H1 (cell line): Measurements from ENCODE around the gene ADAMTS15. TPM values are rescaled to one million over a fixed set of nuclear protein-coding genes. Genes with fewer than 3 reads are reported as not detected.

ENCODE experiments used
- CTCF ChIA-PET: fragments of 300-600 bp; sonication (Branson Sonifier 250); formaldehyde crosslinking; loops from one replicate; lab custom pipeline; 2021; ENCODE audit not compliant: partially characterized antibody; lab: Charles Lee
- POLR2A ChIA-PET: fragments of 300-600 bp; sonication (Branson Sonifier 250); formaldehyde crosslinking; loops from one replicate; lab custom pipeline; 2021; ENCODE audit warnings: inconsistent platforms; ENCODE audit not compliant: partially characterized antibody; lab: Charles Lee
- DNase-seq, 2 experiments: peaks; one replicate each; pipeline versions ENCODE4 v3.0.0 to v3.0.0-alpha.2; 2010 to 2022; ENCODE audit warnings: low spot score in 2 of 2, low read depth in 1 of 2, mixed read lengths in 1 of 2
- FAIRE-seq: peaks from 2 replicates; lab custom pipeline; 2011; peaks lifted over from hg19 to GRCh38; lab: Jason Lieb, UNC
- H2AFZ ChIP-seq: 2 replicates; pipeline ENCODE4 v1.8.1; 2012; ENCODE audit warnings: low read length, inconsistent platforms
- H2AK5ac ChIP-seq: 2 replicates; pipeline ENCODE4 v1.6.1; 2013; ENCODE audit warnings: low read depth, low read length
- H2BK120ac ChIP-seq: replicated peaks from 2 replicates; pipeline ENCODE3; 2013; ENCODE audit warnings: low read depth, low read length, inconsistent platforms
- H2BK12ac ChIP-seq: 2 replicates; pipeline ENCODE4 v1.6.1; 2013; ENCODE audit warnings: low read depth, low read length
- H2BK15ac ChIP-seq: 2 replicates; pipeline ENCODE4 v1.6.1; 2013; ENCODE audit warnings: low read length
- H2BK20ac ChIP-seq: 2 replicates; pipeline ENCODE4 v1.6.1; 2013; ENCODE audit warnings: low read length
- H2BK5ac ChIP-seq: 2 replicates; pipeline ENCODE4 v1.6.1; 2013; ENCODE audit warnings: low read depth, low read length
- H3K14ac ChIP-seq: 2 replicates; pipeline ENCODE4 v1.6.1; 2013; ENCODE audit warnings: inconsistent platforms; ENCODE audit not compliant: insufficient read length
- H3K18ac ChIP-seq: 2 replicates; pipeline ENCODE4 v1.6.1; 2013; ENCODE audit warnings: low read length; ENCODE audit errors: extremely low read depth
- H3K23ac ChIP-seq: 2 replicates; pipeline ENCODE4 v1.6.1; 2013; ENCODE audit warnings: inconsistent platforms; ENCODE audit not compliant: insufficient read length
- H3K23me2 ChIP-seq: 2 replicates; pipeline ENCODE4 v1.6.1; 2013; ENCODE audit warnings: low read depth, low read length
- H3K27ac ChIP-seq: 2 replicates; pipeline ENCODE4 v1.6.1; 2011; ENCODE audit warnings: low read depth, low read length, inconsistent platforms
- H3K27me3 ChIP-seq, 4 experiments: replicated peaks in 1 of 4; 1 replicate in 1 of 4; 2 replicates in 3 of 4; pipeline versions ENCODE4 v1.6.1 to v1.8.1; 2011 to 2013; ENCODE audit warnings: low read length in 3 of 4, mild to moderate bottlenecking in 3 of 4, inconsistent platforms in 2 of 4, mixed read lengths in 2 of 4, moderate library complexity in 1 of 4; ENCODE audit not compliant: control insufficient read depth in 3 of 4, insufficient read depth in 3 of 4; ENCODE audit errors: extremely low read depth in 1 of 4
- H3K36me3 ChIP-seq, 4 experiments: 2 replicates each; pipeline versions ENCODE4 v1.6.1 to v1.8.1; 2011 to 2013; ENCODE audit warnings: mild to moderate bottlenecking in 4 of 4, low read length in 3 of 4, moderate library complexity in 2 of 4, control low read depth in 1 of 4, inconsistent platforms in 1 of 4; ENCODE audit not compliant: insufficient read depth in 4 of 4, control insufficient read depth in 2 of 4
- H3K4ac ChIP-seq: replicated peaks from 2 replicates; pipeline ENCODE3; 2013; ENCODE audit warnings: low read length, low read depth, mixed read lengths, inconsistent platforms; ENCODE audit not compliant: insufficient read length
- H3K4me1 ChIP-seq, 4 experiments: replicated peaks in 1 of 4; 1 replicate in 1 of 4; 2 replicates in 3 of 4; pipeline versions ENCODE4 v1.6.1 to v1.8.1; 2011 to 2013; ENCODE audit warnings: low read length in 3 of 4, inconsistent platforms in 2 of 4, mixed read lengths in 1 of 4; ENCODE audit not compliant: insufficient read depth in 4 of 4, control insufficient read depth in 3 of 4
- H3K4me2 ChIP-seq, 2 experiments: 2 replicates each; pipeline versions ENCODE4 v1.6.1 to v1.8.1; 2011 to 2013; ENCODE audit warnings: low read depth in 2 of 2, low read length in 2 of 2, control low read depth in 1 of 2, inconsistent platforms in 1 of 2, mild to moderate bottlenecking in 1 of 2; ENCODE audit not compliant: insufficient read depth in 1 of 2
- H3K4me3 ChIP-seq, 4 experiments: fragments of 200-600, 300-600 bp in 1 of 4; sonication (generic), shearing (Covaris generic), sonication (Bioruptor Twin) in 1 of 4; 2 replicates each; pipeline versions ENCODE4 v1.5.1 to v1.8.1; 2011 to 2016; ENCODE audit warnings: low read length in 4 of 4, low read depth in 3 of 4, control low read depth in 2 of 4, inconsistent platforms in 2 of 4, mild to moderate bottlenecking in 2 of 4, mixed read lengths in 1 of 4, moderate library complexity in 1 of 4; ENCODE audit not compliant: insufficient read depth in 2 of 4; ENCODE audit errors: extremely low read depth in 1 of 4
- H3K56ac ChIP-seq: replicated peaks from 2 replicates; pipeline ENCODE3; 2013; ENCODE audit warnings: low read depth, mild to moderate bottlenecking, mixed read lengths, low read length, inconsistent platforms; ENCODE audit not compliant: insufficient read length
- H3K79me1 ChIP-seq: 2 replicates; pipeline ENCODE4 v1.6.1; 2013; ENCODE audit warnings: low read depth, low read length, control low read depth
- H3K79me2 ChIP-seq, 2 experiments: 2 replicates each; pipeline versions ENCODE4 v1.6.1 to v1.8.1; 2012 to 2013; ENCODE audit warnings: low read length in 2 of 2, mild to moderate bottlenecking in 2 of 2, inconsistent platforms in 1 of 2; ENCODE audit not compliant: insufficient read depth in 2 of 2, control insufficient read depth in 1 of 2
- H3K9ac ChIP-seq, 4 experiments: replicated peaks in 1 of 4; 1 replicate in 1 of 4; 2 replicates in 3 of 4; pipeline versions ENCODE4 v1.6.1 to v1.8.1; 2011 to 2013; ENCODE audit warnings: low read depth in 3 of 4, low read length in 3 of 4, control low read depth in 2 of 4, mild to moderate bottlenecking in 2 of 4, moderate library complexity in 2 of 4, inconsistent platforms in 1 of 4; ENCODE audit errors: extremely low read depth in 1 of 4
- H3K9me3 ChIP-seq, 2 experiments: 2 replicates each; pipeline versions ENCODE4 v1.6.1 to v1.8.1; 2012 to 2013; ENCODE audit warnings: mild to moderate bottlenecking in 2 of 2, moderate library complexity in 2 of 2, control low read depth in 1 of 2, inconsistent platforms in 1 of 2, low read depth in 1 of 2, low read length in 1 of 2, mixed read lengths in 1 of 2; ENCODE audit not compliant: insufficient read depth in 2 of 2
- H4K20me1 ChIP-seq, 2 experiments: replicated peaks in 1 of 2; 2 replicates each; pipeline versions ENCODE3 to v1.8.1; 2011 to 2013; ENCODE audit warnings: inconsistent platforms in 2 of 2, low read length in 2 of 2, mild to moderate bottlenecking in 1 of 2; ENCODE audit not compliant: insufficient read depth in 2 of 2, control insufficient read depth in 1 of 2
- H4K5ac ChIP-seq: 2 replicates; pipeline ENCODE4 v1.6.1; 2013; ENCODE audit warnings: low read length, low read depth, mixed read lengths, inconsistent platforms; ENCODE audit not compliant: insufficient read length
- H4K8ac ChIP-seq: 2 replicates; pipeline ENCODE4 v1.8.0; 2013; ENCODE audit warnings: mild to moderate bottlenecking, moderate library complexity, low read length, inconsistent platforms; ENCODE audit not compliant: insufficient read depth; ENCODE audit errors: extremely low read depth
- H4K91ac ChIP-seq: replicated peaks from 2 replicates; pipeline ENCODE3; 2013; ENCODE audit warnings: low read length, mixed read lengths, inconsistent platforms; ENCODE audit not compliant: insufficient read length
- WGBS, 2 experiments: shearing (Covaris generic) in 1 of 2; methylation state at CpG; one replicate each; pipeline versions ENCODE4 v1.1.6 to v1.1.7; 2013 to 2015; ENCODE audit warnings: low lambda C conversion rate in 2 of 2, mixed read lengths in 2 of 2, inconsistent platforms in 1 of 2, low coverage in 1 of 2, missing lambda C conversion rate in 1 of 2; ENCODE audit not compliant: insufficient replicate concordance in 2 of 2, insufficient coverage in 1 of 2, insufficient read length in 1 of 2; ENCODE audit errors: extremely low coverage in 1 of 2, missing lambda C conversion rate in 1 of 2; 5-methylcytosine and 5-hydroxymethylcytosine counted together
- polyA plus RNA-seq, 7 experiments: library from polyadenylated mRNA; depleted of rRNA in 3 of 7; stranded (reverse) in 5 of 7; unstranded in 2 of 7; fragments of >200 nt in 5 of 7; fragments of 200-250 nt in 2 of 7; gene quantifications; 1 replicate in 5 of 7; 2 replicates in 1 of 7; 4 replicates in 1 of 7; pipeline versions ENCODE4 v1.2.1 to v1.2.3, GENCODE V29; 2011 to 2013; ENCODE audit warnings: missing spikeins in 2 of 7, mixed read lengths in 2 of 7
- total RNA-seq: library from RNA; stranded (reverse); fragmentation: NEBNext Ultra II Directional; extraction: Animal tissue kit (Norgen Biotek cat#: 25700); gene quantifications from 2 replicates; pipeline ENCODE4 v1.2.1, GENCODE V29; 2021
- TF ChIP-seq, protein P1 (sequence below): IDR thresholded peaks from 2 replicates; pipeline ENCODE4 v1.6.1; 2012; ENCODE audit warnings: inconsistent platforms
- TF ChIP-seq, protein P2 (sequence below): IDR thresholded peaks from 2 replicates; pipeline ENCODE4 v1.6.1; 2012; ENCODE audit warnings: low read length, inconsistent platforms

The ADAMTS15 gene
- total and polyA plus RNA-seq, 2 of the 8 experiments (the other 6 are each of a cell fraction or from before 2014, with no cell fraction given) = 1.7 to 4.7 TPM

GRCh38 chr11:130428316-130429119 lies 19.9 kb upstream of the ADAMTS15 start, which contains the start of gene ADAMTS8:
ADAMTS8 (minus strand) TSS chr11:130428609; CDS start chr11:130428286, 323 bp downstream.
- H3K4me3 ChIP-seq = peak within 1 kb of the TSS; percentile 40 to 71 (median 44)
- H3K27me3 ChIP-seq = peaks cover 2 to 38% (median 37%) of the 10 kb centered on the region in 4 experiments
- no peak within 1 kb of the TSS for H2BK120ac ChIP-seq
- H3K79me2 ChIP-seq = no peaks in the 10 kb centered on the region
- peaks cover 9% of the 10 kb centered on the region; the same call in 1 of the 2 replicates for H3K23me2 ChIP-seq
- WGBS, 2 experiments = 11% methylated on average over 34 of the region's 64 CpGs; no CpG with 5 or more reads in 1 of the 2 experiments
- peak within 1 kb of the TSS; percentile 36 for H3K4ac ChIP-seq
- peak within 1 kb of the TSS; percentile 34; the same call in 1 of the 2 replicates for H2BK20ac ChIP-seq
- H4K5ac ChIP-seq = no peak within 1 kb of the TSS
- no peaks in the 10 kb centered on the region for H4K20me1 ChIP-seq
- no peaks in the 10 kb centered on the region; the same call in 1 of the 2 replicates for H3K79me1 ChIP-seq
- H3K9ac ChIP-seq = peak within 1 kb of the TSS in 2 of 4 experiments; percentile 24 to 44; a peak in 3 of 7 replicates
- FAIRE-seq = no peak
- H3K4me2 ChIP-seq = peak within 1 kb of the TSS; percentile 71 to 74
- H3K9me3 ChIP-seq = no peaks in the 10 kb centered on the region
- H4K8ac ChIP-seq = peak within 1 kb of the TSS; percentile 60
- peak within 1 kb of the TSS; percentile 5; the same call in 1 of the 2 replicates for H2AFZ ChIP-seq
- ChIA-PET CTCF (interaction anchor here (0.6 to 21.7 kb wide), 10 partner anchors 9 to 468 kb away, joined by 3 to 521 read pairs (median 10); partner anchors contain the start of gene ADAMTS15), POLR2A (interaction anchor here (1.0 to 1.2 kb wide), 3 partner anchors 9 to 437 kb away, joined by 3 read pairs; no protein-coding TSS in a partner anchor)
- H3K36me3 ChIP-seq = no peaks in the 10 kb centered on the region
- no peak within 1 kb of the TSS for H3K56ac ChIP-seq
- DNase-seq = peak in 1 of 2 experiments; percentile 66
- peaks cover 0 to 13% (median 9%) of the 10 kb centered on the region in 4 experiments; a peak in 6 of 7 replicates for H3K4me1 ChIP-seq
- no peak within 1 kb of the TSS for H3K27ac ChIP-seq
- peak within 1 kb of the TSS; percentile 53; the same call in 1 of the 2 replicates for H2BK15ac ChIP-seq
- no peak within 1 kb of the TSS for H2BK5ac ChIP-seq
- H3K23ac ChIP-seq = no peak within 1 kb of the TSS
- TF ChIP-seq, protein P1, sequence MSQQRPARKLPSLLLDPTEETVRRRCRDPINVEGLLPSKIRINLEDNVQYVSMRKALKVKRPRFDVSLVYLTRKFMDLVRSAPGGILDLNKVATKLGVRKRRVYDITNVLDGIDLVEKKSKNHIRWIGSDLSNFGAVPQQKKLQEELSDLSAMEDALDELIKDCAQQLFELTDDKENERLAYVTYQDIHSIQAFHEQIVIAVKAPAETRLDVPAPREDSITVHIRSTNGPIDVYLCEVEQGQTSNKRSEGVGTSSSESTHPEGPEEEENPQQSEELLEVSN = peak; percentile 38
- TF ChIP-seq, protein P2, sequence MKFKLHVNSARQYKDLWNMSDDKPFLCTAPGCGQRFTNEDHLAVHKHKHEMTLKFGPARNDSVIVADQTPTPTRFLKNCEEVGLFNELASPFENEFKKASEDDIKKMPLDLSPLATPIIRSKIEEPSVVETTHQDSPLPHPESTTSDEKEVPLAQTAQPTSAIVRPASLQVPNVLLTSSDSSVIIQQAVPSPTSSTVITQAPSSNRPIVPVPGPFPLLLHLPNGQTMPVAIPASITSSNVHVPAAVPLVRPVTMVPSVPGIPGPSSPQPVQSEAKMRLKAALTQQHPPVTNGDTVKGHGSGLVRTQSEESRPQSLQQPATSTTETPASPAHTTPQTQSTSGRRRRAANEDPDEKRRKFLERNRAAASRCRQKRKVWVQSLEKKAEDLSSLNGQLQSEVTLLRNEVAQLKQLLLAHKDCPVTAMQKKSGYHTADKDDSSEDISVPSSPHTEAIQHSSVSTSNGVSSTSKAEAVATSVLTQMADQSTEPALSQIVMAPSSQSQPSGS = no peak
- peak within 1 kb of the TSS; percentile 75 for H4K91ac ChIP-seq
- H2AK5ac ChIP-seq = peak within 1 kb of the TSS; percentile 34; the same call in 1 of the 2 replicates
- H3K14ac ChIP-seq = no peak within 1 kb of the TSS
- peak within 1 kb of the TSS; percentile 25 for H3K18ac ChIP-seq
- H2BK12ac ChIP-seq = peak within 1 kb of the TSS; percentile 87; the same call in 1 of the 2 replicates
